ENCODE measurements around the gene CCDC150. TPM values are rescaled to one million over a fixed set of nuclear protein-coding genes. Genes with fewer than 3 reads are reported as not detected.

Gene CCDC150
- total RNA-seq, 2 donors from 2014 or later: 0.50 to 7.6 TPM

- no peaks in the 10 kb centered on the region for H3K4me1 ChIP-seq (replicated peaks)
- no peak for DNase-seq (ENCODE audit: low spot score)
- H3K27ac ChIP-seq: no peak overlapping the region
- H3K9me3 ChIP-seq: no peaks in the 10 kb centered on the region
- 65% methylated on average over 1 of the region's 1 CpG for WGBS
- no peaks in the 10 kb centered on the region for H3K36me3 ChIP-seq
- intact Hi-C loops (cut with DNase I): no loop called here
- no peak overlapping the region for H3K4me3 ChIP-seq
- no peaks in the 10 kb centered on the region for H3K27me3 ChIP-seq (replicated peaks; ENCODE audit: insufficient read depth)
- TF ChIP-seq, protein P1, sequence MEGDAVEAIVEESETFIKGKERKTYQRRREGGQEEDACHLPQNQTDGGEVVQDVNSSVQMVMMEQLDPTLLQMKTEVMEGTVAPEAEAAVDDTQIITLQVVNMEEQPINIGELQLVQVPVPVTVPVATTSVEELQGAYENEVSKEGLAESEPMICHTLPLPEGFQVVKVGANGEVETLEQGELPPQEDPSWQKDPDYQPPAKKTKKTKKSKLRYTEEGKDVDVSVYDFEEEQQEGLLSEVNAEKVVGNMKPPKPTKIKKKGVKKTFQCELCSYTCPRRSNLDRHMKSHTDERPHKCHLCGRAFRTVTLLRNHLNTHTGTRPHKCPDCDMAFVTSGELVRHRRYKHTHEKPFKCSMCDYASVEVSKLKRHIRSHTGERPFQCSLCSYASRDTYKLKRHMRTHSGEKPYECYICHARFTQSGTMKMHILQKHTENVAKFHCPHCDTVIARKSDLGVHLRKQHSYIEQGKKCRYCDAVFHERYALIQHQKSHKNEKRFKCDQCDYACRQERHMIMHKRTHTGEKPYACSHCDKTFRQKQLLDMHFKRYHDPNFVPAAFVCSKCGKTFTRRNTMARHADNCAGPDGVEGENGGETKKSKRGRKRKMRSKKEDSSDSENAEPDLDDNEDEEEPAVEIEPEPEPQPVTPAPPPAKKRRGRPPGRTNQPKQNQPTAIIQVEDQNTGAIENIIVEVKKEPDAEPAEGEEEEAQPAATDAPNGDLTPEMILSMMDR (IDR thresholded peaks at IDR 0.05): no peak
- TF ChIP-seq POLR2A (IDR thresholded peaks at IDR 0.05): no peak
- TF ChIP-seq POLR2AphosphoS5 (IDR thresholded peaks at IDR 0.05): no peak
Measured at GRCh38 chr2:196655761-196656160, 16.2 kb downstream of the CCDC150 start.

- TF ChIP-seq, protein P1 (IDR thresholded peaks at IDR 0.05): no peak
- TF ChIP-seq POLR2AphosphoS5 (IDR thresholded peaks at IDR 0.05) (no peak), POLR2A (IDR thresholded peaks at IDR 0.05) (no peak)
- 96% methylated on average over 2 of the region's 2 CpGs for WGBS
Measured at GRCh38 chr2:196657333-196657732, 17.8 kb downstream of the CCDC150 start.

DNA sequence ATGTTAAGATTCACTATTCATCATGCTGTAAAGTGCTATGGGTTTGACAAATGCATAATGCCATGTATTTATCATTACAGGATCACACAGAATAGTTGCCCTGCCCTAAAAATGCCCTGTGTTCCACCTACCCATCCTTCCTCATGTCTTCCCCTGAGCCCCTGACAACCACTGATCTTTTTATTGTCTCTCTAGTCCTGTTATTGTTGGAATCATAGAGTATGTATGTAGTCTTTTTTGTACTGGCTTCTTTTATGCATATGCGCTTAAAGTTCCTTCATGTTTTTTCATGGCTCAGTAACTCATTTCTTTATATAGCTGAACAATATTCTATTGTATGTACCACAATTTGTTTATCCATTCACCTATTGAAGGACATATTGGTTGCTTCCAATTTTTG is 20.3 kb downstream of the CCDC150 start:
- TF ChIP-seq POLR2A (IDR thresholded peaks at IDR 0.05) (no peak), POLR2AphosphoS5 (IDR thresholded peaks at IDR 0.05) (no peak)
- TF ChIP-seq, protein P1 (IDR thresholded peaks at IDR 0.05): no peak
- 97% methylated on average over 1 of the region's 1 CpG for WGBS
- H3K9me3 ChIP-seq: no peaks in the 10 kb centered on the region
- no peak overlapping the region for H3K27ac ChIP-seq
- H3K4me3 ChIP-seq: no peak overlapping the region
- H3K27me3 ChIP-seq (replicated peaks; ENCODE audit: insufficient read depth): no peaks in the 10 kb centered on the region
- H3K4me1 ChIP-seq (replicated peaks): no peaks in the 10 kb centered on the region
- intact Hi-C loops (cut with DNase I): no loop called here
- H3K36me3 ChIP-seq: no peaks in the 10 kb centered on the region
- DNase-seq (ENCODE audit: low spot score): no peak

More at GRCh38 chr2:196657333-196657732, 17.8 kb downstream of the CCDC150 start:
- Histone ChIP-seq H3K4me3 (no peak overlapping the region), H3K4me1 (replicated peaks) (no peaks in the 10 kb centered on the region), H3K36me3 (no peaks in the 10 kb centered on the region), H3K27me3 (replicated peaks; ENCODE audit: insufficient read depth) (no peaks in the 10 kb centered on the region), H3K27ac (no peak overlapping the region), H3K9me3 (no peaks in the 10 kb centered on the region)
- intact Hi-C loops (cut with DNase I): no loop called here
- DNase-seq (ENCODE audit: low spot score): no peak

- Histone ChIP-seq H3K27me3 (replicated peaks; ENCODE audit: insufficient read depth) (no peaks in the 10 kb centered on the region), H3K27ac (no peak overlapping the region), H3K4me3 (no peak overlapping the region), H3K9me3 (no peaks in the 10 kb centered on the region), H3K36me3 (no peaks in the 10 kb centered on the region), H3K4me1 (replicated peaks) (no peaks in the 10 kb centered on the region)
- TF ChIP-seq POLR2AphosphoS5 (IDR thresholded peaks at IDR 0.05) (no peak), POLR2A (IDR thresholded peaks at IDR 0.05) (no peak)
- TF ChIP-seq, protein P1 (IDR thresholded peaks at IDR 0.05): no peak
- intact Hi-C loops (cut with DNase I): no loop called here
- WGBS: 84% methylated on average over 3 of the region's 3 CpGs
- DNase-seq (ENCODE audit: low spot score): no peak
Measured at GRCh38 chr2:196660244-196660643, 20.7 kb downstream of the CCDC150 start.

- no peaks in the 10 kb centered on the region for H3K36me3 ChIP-seq
- H3K27me3 ChIP-seq (replicated peaks; ENCODE audit: insufficient read depth): no peaks in the 10 kb centered on the region
- TF ChIP-seq, protein P1 (IDR thresholded peaks at IDR 0.05): no peak
- TF ChIP-seq POLR2A (IDR thresholded peaks at IDR 0.05) (no peak), POLR2AphosphoS5 (IDR thresholded peaks at IDR 0.05) (no peak)
- intact Hi-C loops (cut with DNase I): no loop called here
- no peak for DNase-seq (ENCODE audit: low spot score)
- no peak overlapping the region for H3K4me3 ChIP-seq
- H3K27ac ChIP-seq: no peak overlapping the region
- no peaks in the 10 kb centered on the region for H3K4me1 ChIP-seq (replicated peaks)
- no peaks in the 10 kb centered on the region for H3K9me3 ChIP-seq
Measured at GRCh38 chr2:196670342-196670741, 30.8 kb downstream of the CCDC150 start.

All from prostate gland (tissue), 2 donors.